ENCODE data around the gene PAK4.

PAK4 gene

GRCh38 chr19:39183104-39183503, 57.5 kb downstream of the PAK4 start:
- no peak for DNase-seq

DNA sequence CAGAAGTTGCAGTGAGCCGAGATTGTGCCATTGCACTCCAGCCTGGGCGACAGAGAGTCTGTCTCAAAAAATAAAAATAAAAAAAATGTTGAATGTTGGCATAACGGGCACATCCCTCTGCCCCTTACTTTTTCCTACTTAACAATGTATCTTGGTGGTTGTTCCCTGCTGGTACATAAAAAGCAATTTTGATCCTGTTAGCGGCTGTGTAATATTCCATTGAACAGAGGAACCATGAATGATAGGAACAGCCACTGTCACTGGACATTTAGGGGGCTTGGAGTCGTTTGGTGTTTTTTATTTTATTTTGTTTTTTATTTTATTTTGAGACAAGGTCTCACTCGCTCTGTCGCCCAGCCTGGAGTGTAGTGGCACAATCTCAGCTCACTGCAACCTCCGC, 60.8 kb downstream of the PAK4 start:
- no peak for DNase-seq

GRCh38 chr19:39187552-39187943, 62.0 kb downstream of the PAK4 start:
- DNase-seq, result no peak

GRCh38 chr19:39188960-39189359, 63.4 kb downstream of the PAK4 start:
- DNase-seq, result no peak

DNA sequence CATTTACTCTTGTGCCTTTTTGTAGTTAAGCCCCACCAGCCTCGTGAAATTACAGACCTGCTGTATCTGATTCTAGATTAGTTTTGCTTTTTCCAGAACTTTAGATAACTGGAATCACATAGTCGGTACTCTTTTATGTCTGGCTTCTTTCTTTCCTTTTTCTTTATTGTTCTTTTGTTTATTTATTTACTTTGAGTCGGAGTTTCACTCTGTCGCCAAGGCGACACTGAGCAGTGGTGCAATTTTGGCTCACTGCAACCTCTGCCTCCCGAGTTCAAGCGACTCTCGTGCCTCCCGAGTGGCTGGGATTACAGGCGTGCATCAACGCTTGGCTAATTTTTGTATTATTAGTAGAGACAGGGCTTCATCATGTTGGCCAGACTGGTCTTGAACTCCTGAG, 65.2 kb downstream of the PAK4 start:
- no peak for DNase-seq

GRCh38 chr19:39192846-39193245, 67.3 kb downstream of the PAK4 start:
- no peak for DNase-seq

DNA sequence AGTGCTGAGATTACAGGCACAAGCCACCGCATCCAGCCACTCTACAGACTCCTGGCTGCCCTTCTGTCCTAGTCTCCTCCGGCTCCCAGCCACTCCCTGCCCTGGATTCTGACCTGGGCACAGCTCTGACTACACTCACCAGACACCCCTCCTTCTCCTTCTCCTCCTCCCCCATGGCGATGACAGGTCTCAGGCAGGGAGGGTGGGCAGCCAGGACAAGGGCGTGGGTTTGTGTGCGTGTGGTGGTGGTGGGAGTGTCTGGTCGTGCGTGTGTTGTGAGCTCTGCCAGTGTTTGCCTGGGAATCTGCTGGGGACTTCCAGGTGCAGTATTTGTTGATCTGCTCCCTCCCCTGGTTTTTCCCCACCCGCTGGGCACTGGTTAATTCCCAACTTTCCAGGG, 68.2 kb downstream of the PAK4 start:
- DNase-seq, result no peak

- DNase-seq, result no peak
These were observed 69.4 kb downstream of the PAK4 start for GRCh38 chr19:39194832-39195542.

DNA sequence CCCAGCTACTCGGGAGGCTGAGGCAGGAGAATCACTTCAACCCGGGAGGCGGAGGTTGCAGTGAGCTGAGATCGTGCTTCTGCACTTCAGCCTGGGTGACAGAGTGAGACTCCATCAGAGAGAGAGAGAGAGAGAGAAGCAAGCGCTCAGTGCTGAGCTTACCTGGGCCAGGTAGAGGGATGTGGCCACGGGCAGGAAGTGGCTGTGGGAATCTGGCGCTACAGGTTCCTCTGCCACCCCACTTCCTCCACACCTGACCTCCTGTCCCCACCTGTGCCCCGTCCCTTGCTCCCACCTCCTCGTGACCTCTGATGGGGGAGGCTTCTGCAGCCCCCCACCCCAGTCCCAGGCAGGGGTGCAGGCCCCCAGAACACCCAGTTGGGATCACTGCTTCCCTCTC, 70.2 kb downstream of the PAK4 start:
- no peak for DNase-seq

- no peak for DNase-seq
These were observed 70.7 kb downstream of the PAK4 start for GRCh38 chr19:39196320-39196719.

DNA sequence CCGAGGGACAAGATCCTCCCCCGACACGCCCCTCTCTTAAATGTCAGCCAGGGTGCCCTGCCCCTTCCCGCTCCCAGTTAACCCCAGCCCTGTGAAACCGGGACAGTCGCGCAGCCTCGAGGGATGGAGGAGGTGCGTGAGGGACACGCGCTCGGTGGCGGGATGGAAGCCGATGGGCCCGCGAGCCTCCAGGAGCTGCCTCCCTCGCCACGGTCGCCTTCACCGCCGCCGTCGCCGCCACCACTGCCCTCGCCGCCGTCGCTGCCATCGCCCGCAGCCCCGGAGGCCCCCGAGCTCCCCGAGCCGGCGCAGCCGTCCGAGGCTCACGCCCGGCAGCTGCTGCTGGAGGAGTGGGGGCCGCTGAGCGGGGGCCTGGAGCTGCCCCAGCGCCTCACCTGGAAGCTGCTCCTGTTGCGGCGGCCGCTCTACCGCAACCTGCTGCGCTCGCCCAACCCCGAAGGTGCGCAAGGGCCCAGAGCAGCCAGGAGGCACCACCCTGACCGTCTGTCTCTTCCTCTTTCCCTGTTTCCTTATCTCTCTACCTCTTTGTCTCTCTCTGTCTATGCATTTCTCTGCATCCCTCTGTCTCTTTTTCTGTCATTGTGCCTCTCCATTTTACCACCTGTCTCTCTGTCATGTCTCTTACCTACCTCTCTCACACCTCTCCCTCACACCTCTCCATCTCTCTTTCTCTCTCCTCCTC, 71.4 kb downstream of the PAK4 start, which contains the start of gene NCCRP1:
TSS of gene NCCRP1 (plus strand) at position 105 of the 703 bp plus-strand sequence. CDS start at position 124, 19 bp downstream.
- no peak for DNase-seq

DNA sequence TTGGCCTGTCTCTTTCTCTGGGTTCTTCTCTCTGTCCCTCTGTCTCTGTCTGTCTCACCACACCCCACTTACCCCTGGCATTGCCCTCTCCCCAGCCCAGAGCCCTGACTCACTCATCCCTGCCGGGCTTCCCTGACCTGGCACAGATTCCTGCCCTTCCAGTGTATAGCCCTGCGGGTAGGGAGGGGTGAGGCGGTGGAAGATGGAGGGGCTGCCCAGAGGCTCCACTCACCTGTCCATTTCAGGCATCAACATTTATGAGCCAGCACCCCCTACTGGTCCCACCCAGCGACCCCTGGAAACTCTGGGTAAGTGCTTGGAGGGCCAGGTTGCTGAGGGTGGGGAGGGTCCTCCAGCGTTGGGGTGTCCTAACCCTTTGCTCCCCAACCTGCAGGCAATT, 72.2 kb downstream of the PAK4 start:
- no peak for DNase-seq

DNA sequence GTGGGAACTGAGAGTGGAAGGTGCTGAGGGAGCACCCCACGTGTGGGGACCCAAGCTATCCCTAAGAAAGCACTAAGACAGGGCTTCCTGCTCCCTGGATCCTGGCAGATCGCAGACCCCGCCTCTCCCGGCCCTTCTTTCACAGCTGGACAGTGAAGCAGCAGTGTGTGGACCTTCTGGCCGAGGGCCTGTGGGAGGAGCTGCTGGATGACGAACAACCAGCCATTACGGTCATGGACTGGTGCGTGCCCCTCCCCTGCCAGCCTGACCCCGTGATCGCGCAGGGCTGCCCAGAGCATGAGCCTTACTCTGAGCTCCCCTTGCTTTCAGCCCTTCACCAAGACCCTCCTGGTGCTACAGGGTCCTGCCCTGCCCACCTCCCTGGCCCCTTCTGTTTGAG, 73.4 kb downstream of the PAK4 start:
- no peak for DNase-seq

- DNase-seq, result no peak
These were observed 74.6 kb downstream of the PAK4 start for GRCh38 chr19:39200066-39200802.

- DNase-seq, result no peak
These were observed 75.2 kb downstream of the PAK4 start for GRCh38 chr19:39200803-39201115.

DNA sequence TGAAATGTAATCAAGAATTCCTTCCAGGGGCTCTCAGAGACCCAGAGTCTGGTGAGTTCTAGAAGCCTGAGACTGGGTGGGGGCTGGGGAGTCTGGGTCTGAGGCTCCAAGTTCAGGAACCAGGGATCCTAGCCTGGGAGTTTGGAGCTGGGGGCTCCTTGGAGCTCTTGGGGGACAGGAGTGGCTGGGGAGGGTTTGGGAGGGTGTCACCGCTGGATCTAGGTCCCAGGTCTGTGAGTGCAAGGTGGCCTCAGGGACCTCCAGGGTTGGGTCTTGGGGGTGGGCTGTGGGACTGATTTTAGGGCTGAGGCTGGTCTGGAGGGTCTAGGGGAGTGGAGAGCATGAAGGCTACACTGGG, 77.4 kb downstream of the PAK4 start:
- no peak for DNase-seq

- no peak for DNase-seq
These were observed 78.1 kb downstream of the PAK4 start, which contains the start of gene SYCN for GRCh38 chr19:39203372-39204341. Gene SYCN, minus strand, starts transcription at chr19:39204263. Its CDS starts 9 bp downstream, at chr19:39204254.

GRCh38 chr19:39205449-39205764, 79.8 kb downstream of the PAK4 start:
- no peak for DNase-seq

- no peak for DNase-seq
These were observed 80.5 kb downstream of the PAK4 start for GRCh38 chr19:39206122-39206521.

GRCh38 chr19:39207293-39207836, 81.8 kb downstream of the PAK4 start:
- no peak for DNase-seq

DNA sequence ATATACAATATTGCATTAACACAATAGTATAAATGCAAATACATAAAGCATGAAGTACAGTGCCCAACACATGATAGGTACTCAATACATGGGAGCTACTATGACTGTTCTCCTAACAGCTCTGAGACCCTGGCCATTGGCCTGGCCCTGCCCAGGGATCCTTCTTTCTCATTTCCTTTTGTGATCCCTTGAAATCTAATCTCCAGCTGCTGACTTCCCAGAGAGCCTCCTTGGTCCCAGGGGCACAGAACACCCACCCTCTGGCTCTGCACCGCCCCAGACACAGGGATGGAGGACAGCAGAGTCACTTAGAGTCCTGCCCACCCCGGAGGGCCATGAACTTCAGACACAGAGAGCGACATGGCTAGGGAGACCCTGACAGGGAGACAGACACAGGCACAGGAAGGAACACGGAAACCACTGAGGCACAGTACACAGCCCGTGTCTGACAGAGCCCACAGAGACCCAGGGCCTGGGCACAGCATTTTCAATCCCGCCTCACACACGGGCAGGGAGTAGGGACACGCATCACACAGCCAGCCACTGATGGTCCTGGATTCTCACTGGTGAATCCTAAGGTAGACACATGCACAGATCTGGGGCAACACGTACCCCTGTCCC, 82.7 kb downstream of the PAK4 start:
- DNase-seq, result no peak

- no peak for DNase-seq
These were observed 83.6 kb downstream of the PAK4 start for GRCh38 chr19:39209196-39209595.

Measured in CD4-positive, alpha-beta T cell treated with Interferon gamma for 1 hour (primary cell).